SK-N-MC (cell line): ENCODE measurements around the gene TBKBP1.

Experiments used
- DNase-seq: peaks from one replicate; pipeline ENCODE4 v3.0.0-alpha.2; 2011; ENCODE audit warnings: low read depth, low spot score
- H3K27ac ChIP-seq: fragments of 200-600 bp; sonication (generic); 2 replicates; pipeline ENCODE4 v1.5.1; 2016; ENCODE audit warnings: mixed run types
- H3K36me3 ChIP-seq: fragments of 200-600 bp; sonication (generic); 2 replicates; pipeline ENCODE4 v1.6.1; 2017; ENCODE audit warnings: antibody characterized with exemption, low read length, mixed read lengths; ENCODE audit not compliant: insufficient read depth
- H3K4me3 ChIP-seq: fragments of 200-600 bp; sonication (generic); 2 replicates; pipeline ENCODE4 v1.5.1; 2016
- H3K9ac ChIP-seq: fragments of 200-600 bp; sonication (generic); 2 replicates; pipeline ENCODE4 v1.8.0; 2017; ENCODE audit warnings: mixed run types, mixed read lengths; ENCODE audit not compliant: insufficient read length
- H3K9me3 ChIP-seq: fragments of 200-600 bp; sonication (generic); 2 replicates; pipeline ENCODE4 v1.6.1; 2017; ENCODE audit warnings: low read depth, mild to moderate bottlenecking, antibody characterized with exemption, low read length, moderate library complexity, mixed read lengths
- EZH2 ChIP-seq: fragments of 200-600 bp; sonication (generic); IDR thresholded peaks from one replicate; pipeline ENCODE4 v1.6.1; 2017; ENCODE audit warnings: antibody characterized with exemption
- FOXP2 ChIP-seq: optimal IDR thresholded peaks from 2 replicates; pipeline ENCODE3; 2011; ENCODE audit warnings: mild to moderate bottlenecking, moderate library complexity; ENCODE audit not compliant: insufficient read depth; ENCODE audit errors: extremely low read length, control extremely low read depth
- POLR2AphosphoS5 ChIP-seq: IDR thresholded peaks from 2 replicates; pipeline ENCODE4 v1.6.1; 2012; ENCODE audit warnings: mild to moderate bottlenecking, low read depth, low read length, borderline replicate concordance

The TBKBP1 gene

GRCh38 chr17:47728214-47728877, 34.4 kb downstream of the TBKBP1 start:
- no peak overlapping the region for H3K9ac ChIP-seq
- H3K4me3 ChIP-seq = no peak overlapping the region
- DNase-seq = no peak
- TF ChIP-seq FOXP2 (no peak), EZH2 (no peak), POLR2AphosphoS5 (no peak)
- H3K27ac ChIP-seq = no peak overlapping the region
- no peaks in the 10 kb centered on the region for H3K36me3 ChIP-seq
- H3K9me3 ChIP-seq = no peaks in the 10 kb centered on the region

GRCh38 chr17:47729476-47729875, 35.5 kb downstream of the TBKBP1 start:
- DNase-seq = no peak
- Histone ChIP-seq H3K9me3 (no peaks in the 10 kb centered on the region), H3K9ac (no peak overlapping the region), H3K4me3 (no peak overlapping the region), H3K36me3 (no peaks in the 10 kb centered on the region), H3K27ac (no peak overlapping the region)
- TF ChIP-seq POLR2AphosphoS5 (no peak), FOXP2 (no peak), EZH2 (no peak)

- TF ChIP-seq FOXP2 (no peak), EZH2 (no peak), POLR2AphosphoS5 (no peak)
Measured at GRCh38 chr17:47730681-47731080, 36.7 kb downstream of the TBKBP1 start.

GRCh38 chr17:47731396-47731795, 37.4 kb downstream of the TBKBP1 start:
- no peak overlapping the region for H3K4me3 ChIP-seq
- H3K9me3 ChIP-seq = no peaks in the 10 kb centered on the region
- no peaks in the 10 kb centered on the region for H3K36me3 ChIP-seq
- no peak overlapping the region for H3K9ac ChIP-seq
- no peak for DNase-seq
- no peak overlapping the region for H3K27ac ChIP-seq
- TF ChIP-seq POLR2AphosphoS5 (no peak), FOXP2 (no peak), EZH2 (no peak)

More at GRCh38 chr17:47730681-47731080, 36.7 kb downstream of the TBKBP1 start:
- Histone ChIP-seq H3K9me3 (no peaks in the 10 kb centered on the region), H3K27ac (no peak overlapping the region), H3K36me3 (no peaks in the 10 kb centered on the region), H3K9ac (no peak overlapping the region), H3K4me3 (no peak overlapping the region)
- DNase-seq = no peak

GRCh38 chr17:47732399-47733046, 38.6 kb downstream of the TBKBP1 start:
- Histone ChIP-seq H3K4me3 (no peak overlapping the region), H3K36me3 (no peaks in the 10 kb centered on the region), H3K27ac (no peak overlapping the region), H3K9me3 (no peaks in the 10 kb centered on the region), H3K9ac (no peak overlapping the region)
- no peak for DNase-seq
- TF ChIP-seq EZH2 (no peak), POLR2AphosphoS5 (no peak), FOXP2 (no peak)

GRCh38 chr17:47733047-47733673, 39.2 kb downstream of the TBKBP1 start, which contains the start of gene TBX21:
Gene TBX21 (plus strand): TSS chr17:47733236. CDS start chr17:47733455, 219 bp downstream.
- Histone ChIP-seq H3K36me3 (no peaks in the 10 kb centered on the region), H3K27ac (no peak within 1 kb of the TSS), H3K9me3 (no peaks in the 10 kb centered on the region), H3K4me3 (peak within 1 kb of the TSS; percentile 51; the same call in 1 of the 2 replicates), H3K9ac (no peak within 1 kb of the TSS)
- TF ChIP-seq EZH2 (peak; percentile 77), FOXP2 (no peak)
- DNase-seq = no peak

GRCh38 chr17:47733674-47734410, 39.9 kb downstream of the TBKBP1 start:
- no peaks in the 10 kb centered on the region for H3K9me3 ChIP-seq
- H3K9ac ChIP-seq = no peak overlapping the region
- no peak for TF ChIP-seq EZH2
- TF ChIP-seq POLR2AphosphoS5 = no peak
- TF ChIP-seq FOXP2 = no peak
- no peak for DNase-seq
- H3K36me3 ChIP-seq = no peaks in the 10 kb centered on the region
- no peak overlapping the region for H3K27ac ChIP-seq
- peak overlapping the region; percentile 51; the same call in 1 of the 2 replicates for H3K4me3 ChIP-seq

- H3K9ac ChIP-seq = no peak overlapping the region
- H3K9me3 ChIP-seq = no peaks in the 10 kb centered on the region
- H3K4me3 ChIP-seq = no peak overlapping the region
- DNase-seq = no peak
- H3K36me3 ChIP-seq = no peaks in the 10 kb centered on the region
- H3K27ac ChIP-seq = no peak overlapping the region
- TF ChIP-seq POLR2AphosphoS5 (no peak), FOXP2 (no peak), EZH2 (no peak)
Measured at GRCh38 chr17:47735139-47735464, 41.1 kb downstream of the TBKBP1 start.
